ENCODE measurements around the gene RDH5. TPM values are rescaled to one million over a fixed set of nuclear protein-coding genes. Genes with fewer than 3 reads are reported as not detected.

The RDH5 gene
- total and polyA plus RNA-seq, 2 of the 13 experiments (the other 11 are each of a cell fraction or from before 2014, with no cell fraction given), result 2.6 to 5.7 TPM

DNA sequence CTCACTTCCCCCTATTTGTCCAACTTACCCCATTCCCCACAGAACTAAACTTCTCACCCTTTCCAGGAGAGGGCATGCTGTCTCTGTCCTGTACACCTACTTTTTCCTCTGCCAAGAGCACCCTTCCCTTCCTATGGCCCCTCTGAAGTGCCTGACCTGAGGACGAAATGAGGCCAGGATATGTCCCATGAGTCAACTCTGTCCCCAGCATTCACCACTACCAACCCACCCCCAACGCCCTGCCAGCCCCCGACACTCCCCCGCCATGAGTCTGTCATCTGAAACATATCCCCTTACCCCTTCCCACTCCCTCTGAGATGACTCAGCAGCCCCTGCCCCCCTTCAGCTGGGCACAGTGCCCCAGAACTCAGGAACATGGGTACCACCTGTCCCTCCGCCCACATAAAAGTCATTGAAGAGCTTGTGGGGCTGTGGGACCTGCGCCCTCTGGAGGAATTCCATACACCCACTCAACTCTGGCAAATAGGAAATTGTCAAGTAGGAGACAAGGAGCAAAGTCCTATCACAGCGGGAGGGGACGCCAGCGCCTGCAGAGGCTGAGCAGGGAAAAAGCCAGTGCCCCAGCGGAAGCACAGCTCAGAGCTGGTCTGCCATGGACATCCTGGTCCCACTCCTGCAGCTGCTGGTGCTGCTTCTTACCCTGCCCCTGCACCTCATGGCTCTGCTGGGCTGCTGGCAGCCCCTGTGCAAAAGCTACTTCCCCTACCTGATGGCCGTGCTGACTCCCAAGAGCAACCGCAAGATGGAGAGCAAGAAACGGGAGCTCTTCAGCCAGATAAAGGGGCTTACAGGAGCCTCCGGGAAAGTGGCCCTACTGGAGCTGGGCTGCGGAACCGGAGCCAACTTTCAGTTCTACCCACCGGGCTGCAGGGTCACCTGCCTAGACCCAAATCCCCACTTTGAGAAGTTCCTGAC lies 38.8 kb upstream of the RDH5 start (continued):
- TF ChIP-seq ZNF414 (CRISPR knock-in tag; IDR thresholded peaks at IDR 0.05) (0 out of 2 replicates have a peak, but pooled peaks have one; percentile 55), SOX6 (IDR thresholded peaks at IDR 0.05) (no peak), SOX6 (CRISPR knock-in tag; IDR thresholded peaks at IDR 0.05) (peak; percentile 71; the same call in 1 of the 2 replicates), ZMYM2 (CRISPR knock-in tag; IDR thresholded peaks at IDR 0.05) (no peak), HDAC1 (CRISPR knock-in tag; IDR thresholded peaks at IDR 0.05) (peak; percentile 85), POLR2AphosphoS5 (IDR thresholded peaks at IDR 0.05; ENCODE audit: low read depth, low read length) (peak; percentile 90), ZFP82 (CRISPR knock-in tag; IDR thresholded peaks at IDR 0.05; ENCODE audit: borderline replicate concordance) (no peak)
- TF ChIP-seq, protein P1, sequence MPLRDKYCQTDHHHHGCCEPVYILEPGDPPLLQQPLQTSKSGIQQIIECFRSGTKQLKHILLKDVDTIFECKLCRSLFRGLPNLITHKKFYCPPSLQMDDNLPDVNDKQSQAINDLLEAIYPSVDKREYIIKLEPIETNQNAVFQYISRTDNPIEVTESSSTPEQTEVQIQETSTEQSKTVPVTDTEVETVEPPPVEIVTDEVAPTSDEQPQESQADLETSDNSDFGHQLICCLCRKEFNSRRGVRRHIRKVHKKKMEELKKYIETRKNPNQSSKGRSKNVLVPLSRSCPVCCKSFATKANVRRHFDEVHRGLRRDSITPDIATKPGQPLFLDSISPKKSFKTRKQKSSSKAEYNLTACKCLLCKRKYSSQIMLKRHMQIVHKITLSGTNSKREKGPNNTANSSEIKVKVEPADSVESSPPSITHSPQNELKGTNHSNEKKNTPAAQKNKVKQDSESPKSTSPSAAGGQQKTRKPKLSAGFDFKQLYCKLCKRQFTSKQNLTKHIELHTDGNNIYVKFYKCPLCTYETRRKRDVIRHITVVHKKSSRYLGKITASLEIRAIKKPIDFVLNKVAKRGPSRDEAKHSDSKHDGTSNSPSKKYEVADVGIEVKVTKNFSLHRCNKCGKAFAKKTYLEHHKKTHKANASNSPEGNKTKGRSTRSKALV (CRISPR knock-in tag; IDR thresholded peaks at IDR 0.05), result 0 out of 2 replicates have a peak, but pooled peaks have one; percentile 33
- TF ChIP-seq, protein P2, sequence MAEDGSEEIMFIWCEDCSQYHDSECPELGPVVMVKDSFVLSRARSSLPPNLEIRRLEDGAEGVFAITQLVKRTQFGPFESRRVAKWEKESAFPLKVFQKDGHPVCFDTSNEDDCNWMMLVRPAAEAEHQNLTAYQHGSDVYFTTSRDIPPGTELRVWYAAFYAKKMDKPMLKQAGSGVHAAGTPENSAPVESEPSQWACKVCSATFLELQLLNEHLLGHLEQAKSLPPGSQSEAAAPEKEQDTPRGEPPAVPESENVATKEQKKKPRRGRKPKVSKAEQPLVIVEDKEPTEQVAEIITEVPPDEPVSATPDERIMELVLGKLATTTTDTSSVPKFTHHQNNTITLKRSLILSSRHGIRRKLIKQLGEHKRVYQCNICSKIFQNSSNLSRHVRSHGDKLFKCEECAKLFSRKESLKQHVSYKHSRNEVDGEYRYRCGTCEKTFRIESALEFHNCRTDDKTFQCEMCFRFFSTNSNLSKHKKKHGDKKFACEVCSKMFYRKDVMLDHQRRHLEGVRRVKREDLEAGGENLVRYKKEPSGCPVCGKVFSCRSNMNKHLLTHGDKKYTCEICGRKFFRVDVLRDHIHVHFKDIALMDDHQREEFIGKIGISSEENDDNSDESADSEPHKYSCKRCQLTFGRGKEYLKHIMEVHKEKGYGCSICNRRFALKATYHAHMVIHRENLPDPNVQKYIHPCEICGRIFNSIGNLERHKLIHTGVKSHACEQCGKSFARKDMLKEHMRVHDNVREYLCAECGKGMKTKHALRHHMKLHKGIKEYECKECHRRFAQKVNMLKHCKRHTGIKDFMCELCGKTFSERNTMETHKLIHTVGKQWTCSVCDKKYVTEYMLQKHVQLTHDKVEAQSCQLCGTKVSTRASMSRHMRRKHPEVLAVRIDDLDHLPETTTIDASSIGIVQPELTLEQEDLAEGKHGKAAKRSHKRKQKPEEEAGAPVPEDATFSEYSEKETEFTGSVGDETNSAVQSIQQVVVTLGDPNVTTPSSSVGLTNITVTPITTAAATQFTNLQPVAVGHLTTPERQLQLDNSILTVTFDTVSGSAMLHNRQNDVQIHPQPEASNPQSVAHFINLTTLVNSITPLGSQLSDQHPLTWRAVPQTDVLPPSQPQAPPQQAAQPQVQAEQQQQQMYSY (CRISPR knock-in tag; IDR thresholded peaks at IDR 0.05), result no peak
- TF ChIP-seq, protein P3, sequence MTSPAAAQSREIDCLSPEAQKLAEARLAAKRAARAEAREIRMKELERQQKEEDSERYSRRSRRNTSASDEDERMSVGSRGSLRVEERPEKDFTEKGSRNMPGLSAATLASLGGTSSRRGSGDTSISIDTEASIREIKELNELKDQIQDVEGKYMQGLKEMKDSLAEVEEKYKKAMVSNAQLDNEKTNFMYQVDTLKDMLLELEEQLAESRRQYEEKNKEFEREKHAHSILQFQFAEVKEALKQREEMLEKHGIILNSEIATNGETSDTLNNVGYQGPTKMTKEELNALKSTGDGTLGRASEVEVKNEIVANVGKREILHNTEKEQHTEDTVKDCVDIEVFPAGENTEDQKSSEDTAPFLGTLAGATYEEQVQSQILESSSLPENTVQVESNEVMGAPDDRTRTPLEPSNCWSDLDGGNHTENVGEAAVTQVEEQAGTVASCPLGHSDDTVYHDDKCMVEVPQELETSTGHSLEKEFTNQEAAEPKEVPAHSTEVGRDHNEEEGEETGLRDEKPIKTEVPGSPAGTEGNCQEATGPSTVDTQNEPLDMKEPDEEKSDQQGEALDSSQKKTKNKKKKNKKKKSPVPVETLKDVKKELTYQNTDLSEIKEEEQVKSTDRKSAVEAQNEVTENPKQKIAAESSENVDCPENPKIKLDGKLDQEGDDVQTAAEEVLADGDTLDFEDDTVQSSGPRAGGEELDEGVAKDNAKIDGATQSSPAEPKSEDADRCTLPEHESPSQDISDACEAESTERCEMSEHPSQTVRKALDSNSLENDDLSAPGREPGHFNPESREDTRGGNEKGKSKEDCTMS (CRISPR knock-in tag; conservative IDR thresholded peaks at IDR 0.05), result no peak
- TF ChIP-seq, protein P4, sequence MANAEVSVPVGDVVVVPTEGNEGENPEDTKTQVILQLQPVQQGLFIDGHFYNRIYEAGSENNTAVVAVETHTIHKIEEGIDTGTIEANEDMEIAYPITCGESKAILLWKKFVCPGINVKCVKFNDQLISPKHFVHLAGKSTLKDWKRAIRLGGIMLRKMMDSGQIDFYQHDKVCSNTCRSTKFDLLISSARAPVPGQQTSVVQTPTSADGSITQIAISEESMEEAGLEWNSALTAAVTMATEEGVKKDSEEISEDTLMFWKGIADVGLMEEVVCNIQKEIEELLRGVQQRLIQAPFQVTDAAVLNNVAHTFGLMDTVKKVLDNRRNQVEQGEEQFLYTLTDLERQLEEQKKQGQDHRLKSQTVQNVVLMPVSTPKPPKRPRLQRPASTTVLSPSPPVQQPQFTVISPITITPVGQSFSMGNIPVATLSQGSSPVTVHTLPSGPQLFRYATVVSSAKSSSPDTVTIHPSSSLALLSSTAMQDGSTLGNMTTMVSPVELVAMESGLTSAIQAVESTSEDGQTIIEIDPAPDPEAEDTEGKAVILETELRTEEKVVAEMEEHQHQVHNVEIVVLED (CRISPR knock-in tag; IDR thresholded peaks at IDR 0.05; ENCODE audit: borderline replicate concordance), result peak; percentile 44; the same call in 1 of the 2 replicates
- TF ChIP-seq, protein P5, sequence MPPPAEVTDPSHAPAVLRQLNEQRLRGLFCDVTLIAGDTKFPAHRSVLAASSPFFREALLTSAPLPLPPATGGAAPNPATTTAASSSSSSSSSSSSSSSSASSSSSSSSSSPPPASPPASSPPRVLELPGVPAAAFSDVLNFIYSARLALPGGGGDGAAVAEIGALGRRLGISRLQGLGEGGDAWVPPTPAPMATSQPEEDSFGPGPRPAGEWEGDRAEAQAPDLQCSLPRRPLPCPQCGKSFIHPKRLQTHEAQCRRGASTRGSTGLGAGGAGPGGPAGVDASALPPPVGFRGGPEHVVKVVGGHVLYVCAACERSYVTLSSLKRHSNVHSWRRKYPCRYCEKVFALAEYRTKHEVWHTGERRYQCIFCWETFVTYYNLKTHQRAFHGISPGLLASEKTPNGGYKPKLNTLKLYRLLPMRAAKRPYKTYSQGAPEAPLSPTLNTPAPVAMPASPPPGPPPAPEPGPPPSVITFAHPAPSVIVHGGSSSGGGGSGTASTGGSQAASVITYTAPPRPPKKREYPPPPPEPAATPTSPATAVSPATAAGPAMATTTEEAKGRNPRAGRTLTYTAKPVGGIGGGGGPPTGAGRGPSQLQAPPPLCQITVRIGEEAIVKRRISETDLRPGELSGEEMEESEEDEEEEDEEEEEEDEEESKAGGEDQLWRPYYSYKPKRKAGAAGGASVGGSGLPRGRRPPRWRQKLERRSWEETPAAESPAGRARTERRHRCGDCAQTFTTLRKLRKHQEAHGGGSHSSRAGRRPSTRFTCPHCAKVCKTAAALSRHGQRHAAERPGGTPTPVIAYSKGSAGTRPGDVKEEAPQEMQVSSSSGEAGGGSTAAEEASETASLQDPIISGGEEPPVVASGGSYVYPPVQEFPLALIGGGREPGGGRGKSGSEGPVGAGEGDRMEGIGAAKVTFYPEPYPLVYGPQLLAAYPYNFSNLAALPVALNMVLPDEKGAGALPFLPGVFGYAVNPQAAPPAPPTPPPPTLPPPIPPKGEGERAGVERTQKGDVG (CRISPR knock-in tag; IDR thresholded peaks at IDR 0.05; ENCODE audit: borderline replicate concordance), result peak; percentile 73; the same call in 1 of the 2 replicates
